Kidney (tissue), 14 donors: ENCODE data around the gene C11orf97. TPM values are rescaled to one million over a fixed set of nuclear protein-coding genes. Genes with fewer than 3 reads are reported as not detected.

Source experiments
- DNase-seq, 5 donors: peaks; one replicate each; pipeline ENCODE4 v3.0.0-alpha.2; 2013 to 2020
- FAIRE-seq: peaks from 2 replicates; lab custom pipeline; 2012; peaks lifted over from hg19 to GRCh38; lab: Jason Lieb, UNC
- H3K27ac ChIP-seq, 2 donors: one replicate each; pipeline ENCODE4 v1.7.0; 2013; ENCODE audit warnings: low read depth in 2 of 2, low read length in 2 of 2, inconsistent platforms in 1 of 2
- H3K27me3 ChIP-seq: one replicate; pipeline ENCODE4 v1.7.1; 2013; ENCODE audit warnings: low read length, inconsistent platforms; ENCODE audit not compliant: control insufficient read depth, insufficient read depth
- H3K36me3 ChIP-seq, 3 donors: one replicate each; pipeline versions ENCODE4 v1.7.0 to v1.7.1; 2013; ENCODE audit warnings: low read length in 3 of 3, control low read depth in 1 of 3, inconsistent platforms in 1 of 3; ENCODE audit not compliant: insufficient read depth in 3 of 3, control insufficient read depth in 2 of 3
- H3K4me1 ChIP-seq, 3 donors: one replicate each; pipeline versions ENCODE4 v1.7.0 to v1.7.1; 2013; ENCODE audit warnings: low read length in 3 of 3, inconsistent platforms in 1 of 3, low read depth in 1 of 3; ENCODE audit not compliant: control insufficient read depth in 2 of 3, insufficient read depth in 2 of 3
- H3K4me3 ChIP-seq, 3 donors: one replicate each; pipeline versions ENCODE4 v1.7.0 to v1.8.1; 2013; ENCODE audit warnings: low read length in 3 of 3, control low read depth in 1 of 3, inconsistent platforms in 1 of 3
- H3K9ac ChIP-seq, 3 donors: one replicate each; pipeline versions ENCODE4 v1.7.0 to v1.7.1; 2013; ENCODE audit warnings: low read length in 3 of 3, control low read depth in 1 of 3, inconsistent platforms in 1 of 3
- H3K9me3 ChIP-seq, 3 donors: one replicate each; pipeline versions ENCODE4 v1.7.0 to v1.7.1; 2013; ENCODE audit warnings: low read length in 3 of 3, control low read depth in 1 of 3, inconsistent platforms in 1 of 3; ENCODE audit not compliant: control insufficient read depth in 2 of 3, insufficient read depth in 1 of 3
- CTCF ChIP-seq: IDR thresholded peaks from 3 replicates; pipeline ENCODE4 v1.5.1; 2012; ENCODE audit warnings: mild to moderate bottlenecking, moderate library complexity, borderline replicate concordance; ENCODE audit not compliant: insufficient read depth; ENCODE audit errors: extremely low read depth
- intact Hi-C: fragments of 100-400 bp; cut with DNase I; formaldehyde crosslinking; loops from one replicate; pipeline ENCODE4 v1.11.1; 2022
- polyA plus RNA-seq: library from polyadenylated mRNA; stranded (reverse); fragments of 350-450 nt; fragmentation: Illumina TruSeq; extraction: RNeasy Lipid Tissue Mini Kit (QIAGEN cat#74804); gene quantifications from one replicate; pipeline ENCODE4 v1.2.3, GENCODE V29; 2014; ENCODE audit warnings: low read depth, low replicate concordance; ENCODE audit not compliant: insufficient read depth
- total RNA-seq: library from RNA; stranded (reverse); fragmentation: NEBNext Ultra II Directional; extraction: Animal tissue kit (Norgen Biotek cat#: 25700); gene quantifications from one replicate; pipeline ENCODE4 v1.2.1, GENCODE V29; 2021
- donor health status: control.
- donor health status: control.
- donor health status: control.
- donor health status: control.
- donor health status: control.
- donor health status: DM: yes; HTN: yes; CAD: no.
- donor health status: Normal renal cell carcinoma (clear cell type).

C11orf97 gene
- total and polyA plus RNA-seq, 2 donors from 2014 or later: 1.5 TPM; not detected in 1

- no peak for TF ChIP-seq CTCF
- H3K27ac ChIP-seq: no peak overlapping the region
- H3K27me3 ChIP-seq: no peaks in the 10 kb centered on the region
- H3K36me3 ChIP-seq: no peaks in the 10 kb centered on the region
- peak; percentile 58 to 96 (median 89) for DNase-seq
- no peak for FAIRE-seq
- intact Hi-C loops: no loop called here
- H3K4me1 ChIP-seq: no peaks in the 10 kb centered on the region
- H3K9me3 ChIP-seq: no peaks in the 10 kb centered on the region
- no peak overlapping the region for H3K9ac ChIP-seq
- no peak overlapping the region for H3K4me3 ChIP-seq
These were observed 13.5 kb downstream of the C11orf97 start for GRCh38 chr11:94525546-94526324.

GRCh38 chr11:94526645-94527438 is 14.6 kb downstream of the C11orf97 start:
- H3K27ac ChIP-seq: no peak overlapping the region
- no peaks in the 10 kb centered on the region for H3K4me1 ChIP-seq
- FAIRE-seq (no peak), DNase-seq (no peak)
- no peak overlapping the region for H3K4me3 ChIP-seq
- H3K9me3 ChIP-seq: no peaks in the 10 kb centered on the region
- no peaks in the 10 kb centered on the region for H3K36me3 ChIP-seq
- intact Hi-C loops: no loop called here
- TF ChIP-seq CTCF: no peak
- H3K9ac ChIP-seq: no peak overlapping the region
- no peaks in the 10 kb centered on the region for H3K27me3 ChIP-seq

GRCh38 chr11:94528551-94528950 is 16.3 kb downstream of the C11orf97 start:
- DNase-seq (no peak), FAIRE-seq (no peak)
- H3K27me3 ChIP-seq: no peaks in the 10 kb centered on the region
- H3K36me3 ChIP-seq: no peaks in the 10 kb centered on the region
- H3K4me1 ChIP-seq: no peaks in the 10 kb centered on the region
- no peak for TF ChIP-seq CTCF
- H3K9me3 ChIP-seq: no peaks in the 10 kb centered on the region
- H3K4me3 ChIP-seq: no peak overlapping the region
- no peak overlapping the region for H3K27ac ChIP-seq
- intact Hi-C loops: no loop called here
- H3K9ac ChIP-seq: no peak overlapping the region
